Measurements from ENCODE around the gene DIPK1C.

- TF ChIP-seq CTCF (conservative IDR thresholded peaks at IDR 0.05) (no peak), EZH2 (IDR thresholded peaks at IDR 0.05; ENCODE audit: low read depth) (no peak)
Observed at GRCh38 chr18:74434466-74434865, 22.6 kb downstream of the DIPK1C start.
